IMR-90 (cell line): ENCODE measurements around the gene WDR70. TPM values are rescaled to one million over a fixed set of nuclear protein-coding genes. Genes with fewer than 3 reads are reported as not detected.

Experiments
- ATAC-seq: fragments of 200-7000 bp; cut with Tn5 transposase; 2 replicates; pipeline ENCODE4 v1.9.1; 2020; ENCODE audit warnings: low read depth, mild to moderate bottlenecking, moderate library complexity
- BruUV-seq: library from RNA; stranded (reverse); fragments of 400-500 nt; replicated peaks from 2 replicates; lab custom pipeline; 2021; lab: Mats Ljungman, UMichigan
- CTCF ChIA-PET: fragments of 300-600 bp; formaldehyde crosslinking; extraction: SDS; loops from one replicate; lab custom pipeline; 2021; ENCODE audit warnings: antibody characterized with exemption; lab: Yijun Ruan, JAX
- POLR2A ChIA-PET: fragments of 300-600 bp; sonication (Branson Sonifier 250); formaldehyde crosslinking; loops from one replicate; lab custom pipeline; 2022; ENCODE audit warnings: antibody characterized with exemption; ENCODE audit not compliant: unreplicated experiment; lab: Charles Lee
- DNase-seq: peaks from one replicate; pipeline ENCODE4 v3.0.0; 2013
- H2AFZ ChIP-seq: replicated peaks from 2 replicates; pipeline ENCODE3; 2013; ENCODE audit warnings: low read length, mild to moderate bottlenecking; ENCODE audit not compliant: poor library complexity
- H2AK5ac ChIP-seq: 2 replicates; pipeline ENCODE4 v1.6.1; 2013; ENCODE audit warnings: low read depth, low read length, inconsistent platforms
- H2AK9ac ChIP-seq: replicated peaks from 2 replicates; pipeline ENCODE3; 2013; ENCODE audit warnings: mild to moderate bottlenecking, low read depth, low read length, moderate library complexity; ENCODE audit not compliant: poor library complexity
- H2BK120ac ChIP-seq: 2 replicates; pipeline ENCODE4 v1.6.1; 2013; ENCODE audit warnings: low read depth, low read length, inconsistent platforms
- H2BK15ac ChIP-seq: 3 replicates; pipeline ENCODE4 v1.6.1; 2013; ENCODE audit warnings: low read depth, low read length, inconsistent platforms
- H2BK20ac ChIP-seq: 2 replicates; pipeline ENCODE4 v1.6.1; 2013; ENCODE audit warnings: low read depth, mild to moderate bottlenecking, inconsistent platforms, low read length, moderate library complexity
- H2BK5ac ChIP-seq: 2 replicates; pipeline ENCODE4 v1.6.1; 2013; ENCODE audit warnings: mild to moderate bottlenecking, low read depth, low read length, inconsistent platforms; ENCODE audit not compliant: poor library complexity, severe bottlenecking
- H3K14ac ChIP-seq: replicated peaks from 2 replicates; pipeline ENCODE4 v1.6.1; 2013; ENCODE audit warnings: low read depth, low read length, inconsistent platforms
- H3K18ac ChIP-seq: 2 replicates; pipeline ENCODE4 v1.6.1; 2013; ENCODE audit warnings: low read depth, low read length, control low read depth
- H3K23ac ChIP-seq: 2 replicates; pipeline ENCODE4 v1.6.1; 2013; ENCODE audit warnings: low read depth, low read length, inconsistent platforms
- H3K27ac ChIP-seq: 2 replicates; pipeline ENCODE4 v1.5.1; 2013; ENCODE audit warnings: mild to moderate bottlenecking, control low read depth, low read length; ENCODE audit not compliant: insufficient read depth
- H3K27me3 ChIP-seq: 2 replicates; pipeline ENCODE4 v1.6.1; 2013; ENCODE audit warnings: low read length; ENCODE audit not compliant: control insufficient read depth, insufficient read depth
- H3K36me3 ChIP-seq: 2 replicates; pipeline ENCODE4 v1.6.1; 2013; ENCODE audit warnings: low read length, mixed read lengths; ENCODE audit not compliant: control insufficient read depth, insufficient read depth
- H3K4ac ChIP-seq: 2 replicates; pipeline ENCODE4 v1.6.1; 2013; ENCODE audit warnings: low read depth, low read length, inconsistent platforms
- H3K4me1 ChIP-seq: 2 replicates; pipeline ENCODE4 v1.6.1; 2013; ENCODE audit warnings: low read length, mixed read lengths; ENCODE audit not compliant: control insufficient read depth, insufficient read depth
- H3K4me2 ChIP-seq: 2 replicates; pipeline ENCODE4 v1.6.1; 2013; ENCODE audit warnings: low read depth, mild to moderate bottlenecking, control low read depth, low read length, moderate library complexity
- H3K4me3 ChIP-seq: 2 replicates; pipeline ENCODE4 v1.5.1; 2013; ENCODE audit warnings: low read depth, mild to moderate bottlenecking, control low read depth, low read length, moderate library complexity; ENCODE audit not compliant: insufficient read depth
- H3K56ac ChIP-seq: 2 replicates; pipeline ENCODE4 v1.6.1; 2013; ENCODE audit warnings: low read length, inconsistent platforms; ENCODE audit not compliant: insufficient read depth; ENCODE audit errors: extremely low read depth
- H3K79me1 ChIP-seq, 2 experiments: 2 replicates each; pipeline ENCODE4 v1.6.1; 2013; ENCODE audit warnings: low read length in 2 of 2, inconsistent platforms in 1 of 2, low read depth in 1 of 2
- H3K9ac ChIP-seq: 2 replicates; pipeline ENCODE4 v1.6.1; 2013; ENCODE audit warnings: low read depth, low read length, control low read depth
- H3K9me1 ChIP-seq: 2 replicates; pipeline ENCODE4 v1.6.1; 2013; ENCODE audit warnings: low read length, inconsistent platforms; ENCODE audit not compliant: insufficient read depth
- H3K9me3 ChIP-seq: 2 replicates; pipeline ENCODE4 v1.6.1; 2013; ENCODE audit warnings: low read length; ENCODE audit not compliant: control insufficient read depth, insufficient read depth
- H4K20me1 ChIP-seq: 2 replicates; pipeline ENCODE4 v1.6.1; 2013; ENCODE audit warnings: low read length, inconsistent platforms; ENCODE audit not compliant: insufficient read depth
- H4K5ac ChIP-seq: 2 replicates; pipeline ENCODE4 v1.6.1; 2013; ENCODE audit warnings: mild to moderate bottlenecking, low read depth, low read length, control low read depth
- H4K8ac ChIP-seq, 2 experiments: 2 replicates each; pipeline ENCODE4 v1.6.1; 2013; ENCODE audit warnings: low read depth in 2 of 2, low read length in 2 of 2, control low read depth in 1 of 2, inconsistent platforms in 1 of 2
- H4K91ac ChIP-seq: 2 replicates; pipeline ENCODE4 v1.6.1; 2013; ENCODE audit warnings: low read depth, low read length, inconsistent platforms; ENCODE audit not compliant: insufficient read depth
- BHLHE40 ChIP-seq: fragments of 150-350 bp; IDR thresholded peaks from 2 replicates; pipeline ENCODE4 v1.6.1; 2016; ENCODE audit warnings: mild to moderate bottlenecking, low read depth, low read length
- FOS ChIP-seq: fragments of 150-350 bp; IDR thresholded peaks from 2 replicates; pipeline ENCODE4 v1.6.1; 2016; ENCODE audit warnings: low read depth, low read length
- MAFK ChIP-seq: IDR thresholded peaks from 2 replicates; pipeline ENCODE4 v1.6.1; 2012; ENCODE audit warnings: low read depth, low read length, improper control_type of control experiment
- NFE2L2 ChIP-seq: fragments of 150-350 bp; IDR thresholded peaks from 2 replicates; pipeline ENCODE4 v1.6.1; 2016; ENCODE audit warnings: low read depth, mild to moderate bottlenecking, low read length
- RAD21 ChIP-seq: IDR thresholded peaks from 2 replicates; pipeline ENCODE4 v1.6.1; 2012; ENCODE audit warnings: low read length, improper control_type of control experiment
- RCOR1 ChIP-seq: IDR thresholded peaks from 2 replicates; pipeline ENCODE4 v1.6.1; 2012; ENCODE audit warnings: mild to moderate bottlenecking, low read length, improper control_type of control experiment; ENCODE audit not compliant: insufficient replicate concordance
- RFX5 ChIP-seq: IDR thresholded peaks from 2 replicates; pipeline ENCODE4 v1.8.0; 2012; ENCODE audit warnings: low read depth, mild to moderate bottlenecking, low read length, moderate library complexity
- SMC3 ChIP-seq: fragments of 150-350 bp; IDR thresholded peaks from 2 replicates; pipeline ENCODE4 v1.6.1; 2016; ENCODE audit warnings: low read depth, mild to moderate bottlenecking, antibody characterized with exemption, low read length, moderate library complexity
- WGBS, 2 experiments: methylation state at CpG; one replicate each; pipeline versions ENCODE4 v1.1.5 to v1.1.7; 2013; ENCODE audit warnings: missing lambda C conversion rate in 2 of 2; ENCODE audit not compliant: insufficient read length in 1 of 2; ENCODE audit errors: extremely low coverage in 2 of 2; 5-methylcytosine and 5-hydroxymethylcytosine counted together
- dilution Hi-C: fragments of 300-500 bp; cut with HindIII; formaldehyde crosslinking; loops from one replicate; pipeline ENCODE4 v1.14.3; 2018; ENCODE audit warnings: low sequenced_read_pairs; ENCODE audit not compliant: unreplicated experiment
- in situ Hi-C: fragments of 300-500 bp; cut with MboI; formaldehyde crosslinking; loops from 3 replicates; pipeline ENCODE4 v1.14.3; 2019; ENCODE audit warnings: low sequenced_read_pairs, inconsistent platforms, mixed read lengths
- intact Hi-C: fragments of 100-400 bp; cut with micrococcal nuclease; formaldehyde crosslinking; loops from 2 replicates; pipeline ENCODE4 v1.10.0; 2022
- polyA plus RNA-seq, 3 experiments: library from polyadenylated mRNA; depleted of rRNA; stranded (reverse); fragments of >200 nt; gene quantifications; 2 replicates each; pipeline ENCODE4 v1.2.3, GENCODE V29; 2012; ENCODE audit warnings: low replicate concordance in 1 of 3
- total RNA-seq: library from RNA; depleted of rRNA; stranded (reverse); fragments of >200 nt; gene quantifications from 2 replicates; pipeline ENCODE4 v1.2.3, GENCODE V29; 2012
- TF ChIP-seq, protein P1 (sequence below): conservative IDR thresholded peaks from 2 replicates; pipeline ENCODE4 v1.5.1; 2012; ENCODE audit warnings: mild to moderate bottlenecking, low read depth, low read length, improper control_type of control experiment
- TF ChIP-seq, protein P2 (sequence below): fragments of 150-350 bp; IDR thresholded peaks from 2 replicates; pipeline ENCODE4 v1.6.1; 2016; ENCODE audit warnings: low read depth, mild to moderate bottlenecking, low read length, moderate library complexity, borderline replicate concordance

Gene WDR70
- total and polyA plus RNA-seq, 2 of the 4 experiments (the other 2 are of a cell fraction): 16.7 to 29.9 TPM

- Histone ChIP-seq H2AK5ac (peak overlapping the region; percentile 8; the same call in 1 of the 2 replicates), H3K9ac (no peak overlapping the region), H3K4ac (no peak overlapping the region), H3K4me2 (no peak overlapping the region), H4K8ac (no peak overlapping the region), H3K56ac (no peak overlapping the region), H2AK9ac (no peak overlapping the region), H4K91ac (no peak overlapping the region), H2BK120ac (no peak overlapping the region), H4K20me1 (peaks cover 6% of the 10 kb centered on the region), H3K4me1 (peaks cover 18% of the 10 kb centered on the region), H3K14ac (no peak overlapping the region), H3K4me3 (no peak overlapping the region), H4K5ac (no peak overlapping the region), H2AFZ (no peak overlapping the region), H3K36me3 (no peaks in the 10 kb centered on the region), H3K9me3 (no peaks in the 10 kb centered on the region), H3K9me1 (peaks cover 7% of the 10 kb centered on the region), H2BK20ac (no peak overlapping the region), H2BK15ac (0 out of 3 replicates have a peak overlapping the region, but pooled peaks have one; percentile 25), H3K18ac (no peak overlapping the region), H3K23ac (no peak overlapping the region), H2BK5ac (no peak overlapping the region), H3K27me3 (no peaks in the 10 kb centered on the region), H3K27ac (no peak overlapping the region), H3K79me1 (no peaks in the 10 kb centered on the region)
- DNase-seq: peak; percentile 31
- 100% methylated on average over 3 of the region's 9 CpGs; no CpG with 5 or more reads in 1 of the 2 experiments for WGBS, 2 experiments
- ChIA-PET POLR2A (no interaction called here), CTCF (interaction anchor here (0.6 to 1.0 kb wide), 3 partner anchors 14 to 141 kb away, joined by 3 to 4 read pairs (median 3); no protein-coding TSS in a partner anchor)
- in situ Hi-C loops: no loop called here
- TF ChIP-seq, protein P1, sequence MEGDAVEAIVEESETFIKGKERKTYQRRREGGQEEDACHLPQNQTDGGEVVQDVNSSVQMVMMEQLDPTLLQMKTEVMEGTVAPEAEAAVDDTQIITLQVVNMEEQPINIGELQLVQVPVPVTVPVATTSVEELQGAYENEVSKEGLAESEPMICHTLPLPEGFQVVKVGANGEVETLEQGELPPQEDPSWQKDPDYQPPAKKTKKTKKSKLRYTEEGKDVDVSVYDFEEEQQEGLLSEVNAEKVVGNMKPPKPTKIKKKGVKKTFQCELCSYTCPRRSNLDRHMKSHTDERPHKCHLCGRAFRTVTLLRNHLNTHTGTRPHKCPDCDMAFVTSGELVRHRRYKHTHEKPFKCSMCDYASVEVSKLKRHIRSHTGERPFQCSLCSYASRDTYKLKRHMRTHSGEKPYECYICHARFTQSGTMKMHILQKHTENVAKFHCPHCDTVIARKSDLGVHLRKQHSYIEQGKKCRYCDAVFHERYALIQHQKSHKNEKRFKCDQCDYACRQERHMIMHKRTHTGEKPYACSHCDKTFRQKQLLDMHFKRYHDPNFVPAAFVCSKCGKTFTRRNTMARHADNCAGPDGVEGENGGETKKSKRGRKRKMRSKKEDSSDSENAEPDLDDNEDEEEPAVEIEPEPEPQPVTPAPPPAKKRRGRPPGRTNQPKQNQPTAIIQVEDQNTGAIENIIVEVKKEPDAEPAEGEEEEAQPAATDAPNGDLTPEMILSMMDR: peak; percentile 54
- TF ChIP-seq RFX5 (no peak), MAFK (peak; percentile 10; the same call in 1 of the 2 replicates), BHLHE40 (no peak), SMC3 (peak; percentile 40), FOS (no peak), RAD21 (peak; percentile 59), NFE2L2 (no peak), RCOR1 (no peak)
- TF ChIP-seq, protein P2, sequence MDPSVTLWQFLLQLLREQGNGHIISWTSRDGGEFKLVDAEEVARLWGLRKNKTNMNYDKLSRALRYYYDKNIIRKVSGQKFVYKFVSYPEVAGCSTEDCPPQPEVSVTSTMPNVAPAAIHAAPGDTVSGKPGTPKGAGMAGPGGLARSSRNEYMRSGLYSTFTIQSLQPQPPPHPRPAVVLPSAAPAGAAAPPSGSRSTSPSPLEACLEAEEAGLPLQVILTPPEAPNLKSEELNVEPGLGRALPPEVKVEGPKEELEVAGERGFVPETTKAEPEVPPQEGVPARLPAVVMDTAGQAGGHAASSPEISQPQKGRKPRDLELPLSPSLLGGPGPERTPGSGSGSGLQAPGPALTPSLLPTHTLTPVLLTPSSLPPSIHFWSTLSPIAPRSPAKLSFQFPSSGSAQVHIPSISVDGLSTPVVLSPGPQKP: no peak
- BruUV-seq: no TSS peak
- dilution Hi-C loops: no loop called here
- intact Hi-C loops: loop anchor here (5.0 kb wide), 2 partner anchors 62 to 417 kb away; no protein-coding TSS in a partner anchor
- ATAC-seq: no peak
Observed at GRCh38 chr5:37774912-37775483, 395.9 kb downstream of the WDR70 start.
